ENCODE results near the gene PRRG2. TPM values are rescaled to one million over a fixed set of nuclear protein-coding genes. Genes with fewer than 3 reads are reported as not detected.

Gene PRRG2
- total RNA-seq, 1 experiment from 2014 or later, result 1.5 TPM

DNA sequence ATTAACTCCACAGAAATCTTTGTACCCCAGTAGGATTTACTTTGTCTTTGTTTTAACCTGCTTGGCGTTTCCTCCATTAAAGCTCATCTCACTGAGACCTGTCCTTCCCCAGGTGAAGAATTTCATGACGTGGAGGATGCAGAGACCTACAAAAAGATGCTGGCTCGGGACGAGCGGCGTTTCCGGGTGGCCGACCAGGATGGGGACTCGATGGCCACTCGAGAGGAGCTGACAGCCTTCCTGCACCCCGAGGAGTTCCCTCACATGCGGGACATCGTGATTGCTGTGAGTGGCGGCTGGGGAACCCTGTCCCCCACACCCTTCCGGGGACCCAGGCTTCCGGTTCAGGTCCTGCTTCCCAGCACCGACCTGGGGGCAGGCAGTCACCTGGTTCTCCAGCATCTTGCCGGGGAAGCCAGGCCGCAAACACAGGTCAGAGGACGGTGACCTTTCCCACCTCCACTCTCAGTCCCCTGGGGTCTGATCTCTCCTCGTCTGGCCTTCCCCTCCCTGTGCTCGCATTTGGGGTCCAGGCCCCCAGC lies 44.1 kb upstream of the PRRG2 start:
- DNase-seq (ENCODE audit: low spot score), result no peak
- TF ChIP-seq CTCF (conservative IDR thresholded peaks at IDR 0.05; ENCODE audit: low read depth, low read length) (no peak), EZH2 (IDR thresholded peaks at IDR 0.05; ENCODE audit: borderline replicate concordance, low read depth, low read length, poor library complexity, severe bottlenecking) (no peak)
- CTCF ChIA-PET, result no interaction called here
- Histone ChIP-seq H3K4me3 (ENCODE audit: low read depth, low read length, poor library complexity, severe bottlenecking) (no peak overlapping the region), H3K27me3 (replicated peaks; ENCODE audit: insufficient read depth, low read depth, low read length, poor library complexity) (no peaks in the 10 kb centered on the region), H3K36me3 (ENCODE audit: insufficient read depth, low read length, poor library complexity, severe bottlenecking) (peaks cover 76% of the 10 kb centered on the region), H3K4me1 (ENCODE audit: insufficient read depth, low read length, poor library complexity, severe bottlenecking) (peaks cover 13% of the 10 kb centered on the region), H3K27ac (ENCODE audit: low read depth, low read length, poor library complexity, severe bottlenecking) (no peak overlapping the region), H3K9me3 (ENCODE audit: low read depth, low read length, poor library complexity, severe bottlenecking) (no peaks in the 10 kb centered on the region)
- POLR2A ChIA-PET (ENCODE audit: low non-redundant PET), result no interaction called here
- intact Hi-C loops (cut with micrococcal nuclease; ENCODE audit: unreplicated experiment), result no loop called here
- BruUV-seq (replicated peaks), result no TSS peak

DNA sequence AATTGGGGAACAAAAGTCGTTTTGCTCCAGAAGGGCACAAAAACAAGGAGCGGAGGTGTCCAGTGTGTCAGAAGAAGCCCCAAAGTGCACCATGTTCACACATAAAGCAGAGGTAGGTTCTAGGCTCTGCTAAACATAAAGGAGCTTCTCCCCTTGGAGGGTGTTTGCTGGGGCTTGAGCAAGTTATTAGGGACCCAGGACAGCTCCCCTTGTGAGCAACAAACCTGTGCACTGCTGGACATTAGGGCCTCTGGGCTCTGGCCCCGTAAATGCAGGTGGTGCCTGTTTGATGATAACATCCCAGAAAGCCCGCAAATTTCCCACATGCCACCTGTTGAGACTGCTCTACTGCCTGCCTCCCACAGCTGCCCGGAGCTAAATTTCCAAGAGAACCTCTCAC lies 42.5 kb upstream of the PRRG2 start:
- POLR2A ChIA-PET (ENCODE audit: low non-redundant PET), result no interaction called here
- BruUV-seq (replicated peaks), result no TSS peak
- peaks cover 77% of the 10 kb centered on the region for H3K36me3 ChIP-seq (ENCODE audit: insufficient read depth, low read length, poor library complexity, severe bottlenecking)
- no peaks in the 10 kb centered on the region for H3K27me3 ChIP-seq (replicated peaks; ENCODE audit: insufficient read depth, low read depth, low read length, poor library complexity)
- TF ChIP-seq EZH2 (IDR thresholded peaks at IDR 0.05; ENCODE audit: borderline replicate concordance, low read depth, low read length, poor library complexity, severe bottlenecking) (no peak), CTCF (conservative IDR thresholded peaks at IDR 0.05; ENCODE audit: low read depth, low read length) (no peak)
- H3K4me3 ChIP-seq (ENCODE audit: low read depth, low read length, poor library complexity, severe bottlenecking), result no peak overlapping the region
- H3K4me1 ChIP-seq (ENCODE audit: insufficient read depth, low read length, poor library complexity, severe bottlenecking), result peaks cover 3% of the 10 kb centered on the region
- no peaks in the 10 kb centered on the region for H3K9me3 ChIP-seq (ENCODE audit: low read depth, low read length, poor library complexity, severe bottlenecking)
- no peak overlapping the region for H3K27ac ChIP-seq (ENCODE audit: low read depth, low read length, poor library complexity, severe bottlenecking)
- intact Hi-C loops (cut with micrococcal nuclease; ENCODE audit: unreplicated experiment), result no loop called here
- CTCF ChIA-PET, result interaction anchor here (0.7 kb wide), 1 partner anchor 223 kb away, joined by 3 read pairs; no protein-coding TSS in a partner anchor
- no peak for DNase-seq (ENCODE audit: low spot score)

- H3K4me3 ChIP-seq (ENCODE audit: low read depth, low read length, poor library complexity, severe bottlenecking), result no peak overlapping the region
- H3K27me3 ChIP-seq (replicated peaks; ENCODE audit: insufficient read depth, low read depth, low read length, poor library complexity), result no peaks in the 10 kb centered on the region
- TF ChIP-seq EZH2 (IDR thresholded peaks at IDR 0.05; ENCODE audit: borderline replicate concordance, low read depth, low read length, poor library complexity, severe bottlenecking) (no peak), CTCF (conservative IDR thresholded peaks at IDR 0.05; ENCODE audit: low read depth, low read length) (no peak)
- H3K27ac ChIP-seq (ENCODE audit: low read depth, low read length, poor library complexity, severe bottlenecking), result no peak overlapping the region
- no peak for DNase-seq (ENCODE audit: low spot score)
- intact Hi-C loops (cut with micrococcal nuclease; ENCODE audit: unreplicated experiment), result no loop called here
- ChIA-PET CTCF (no interaction called here), POLR2A (ENCODE audit: low non-redundant PET) (no interaction called here)
- H3K9me3 ChIP-seq (ENCODE audit: low read depth, low read length, poor library complexity, severe bottlenecking), result no peaks in the 10 kb centered on the region
- peaks cover 76% of the 10 kb centered on the region for H3K36me3 ChIP-seq (ENCODE audit: insufficient read depth, low read length, poor library complexity, severe bottlenecking)
- no peaks in the 10 kb centered on the region for H3K4me1 ChIP-seq (ENCODE audit: insufficient read depth, low read length, poor library complexity, severe bottlenecking)
- BruUV-seq (replicated peaks), result no TSS peak
These were observed 41.7 kb upstream of the PRRG2 start for GRCh38 chr19:49539192-49539952.
